Measurements from ENCODE around the gene HBA1. TPM values are rescaled to one million over a fixed set of nuclear protein-coding genes. Genes with fewer than 3 reads are reported as not detected.

Gene HBA1
- total RNA-seq, 1 donor from 2014 or later = not detected

DNA sequence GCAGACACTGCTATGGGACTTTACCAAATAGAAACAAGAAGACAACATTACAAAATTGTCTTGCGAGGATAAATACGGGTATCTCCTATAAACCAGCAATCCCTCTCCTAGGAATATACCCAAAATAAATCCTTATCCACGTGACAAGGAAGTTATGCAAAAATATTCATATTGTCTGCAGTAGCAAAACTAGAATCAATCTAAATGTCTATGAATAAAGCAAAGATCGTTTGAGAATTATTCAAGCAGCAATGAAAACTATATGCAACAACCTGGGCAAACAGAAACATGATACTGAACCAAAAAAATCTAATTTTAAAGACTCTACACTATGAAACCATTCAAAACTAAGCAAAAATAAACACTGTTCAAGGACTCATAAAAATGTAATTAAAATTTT, 43.5 kb downstream of the HBA1 start:
- peaks cover 16% of the 10 kb centered on the region for H3K36me3 ChIP-seq (ENCODE audit: control insufficient read depth, insufficient read depth, low read length)
- FAIRE-seq = no peak

More for the DNA sequence above, 43.5 kb downstream of the HBA1 start:
- no peak for DNase-seq (ENCODE audit: low read depth)
- Histone ChIP-seq H3K27me3 (ENCODE audit: control insufficient read depth, insufficient read depth, low read length) (no peaks in the 10 kb centered on the region), H3K4me3 (ENCODE audit: low read depth, low read length) (no peak overlapping the region)
- TF ChIP-seq, protein P1, sequence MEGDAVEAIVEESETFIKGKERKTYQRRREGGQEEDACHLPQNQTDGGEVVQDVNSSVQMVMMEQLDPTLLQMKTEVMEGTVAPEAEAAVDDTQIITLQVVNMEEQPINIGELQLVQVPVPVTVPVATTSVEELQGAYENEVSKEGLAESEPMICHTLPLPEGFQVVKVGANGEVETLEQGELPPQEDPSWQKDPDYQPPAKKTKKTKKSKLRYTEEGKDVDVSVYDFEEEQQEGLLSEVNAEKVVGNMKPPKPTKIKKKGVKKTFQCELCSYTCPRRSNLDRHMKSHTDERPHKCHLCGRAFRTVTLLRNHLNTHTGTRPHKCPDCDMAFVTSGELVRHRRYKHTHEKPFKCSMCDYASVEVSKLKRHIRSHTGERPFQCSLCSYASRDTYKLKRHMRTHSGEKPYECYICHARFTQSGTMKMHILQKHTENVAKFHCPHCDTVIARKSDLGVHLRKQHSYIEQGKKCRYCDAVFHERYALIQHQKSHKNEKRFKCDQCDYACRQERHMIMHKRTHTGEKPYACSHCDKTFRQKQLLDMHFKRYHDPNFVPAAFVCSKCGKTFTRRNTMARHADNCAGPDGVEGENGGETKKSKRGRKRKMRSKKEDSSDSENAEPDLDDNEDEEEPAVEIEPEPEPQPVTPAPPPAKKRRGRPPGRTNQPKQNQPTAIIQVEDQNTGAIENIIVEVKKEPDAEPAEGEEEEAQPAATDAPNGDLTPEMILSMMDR (IDR thresholded peaks at IDR 0.05; ENCODE audit: insufficient read depth, low read length, severe bottlenecking) = no peak

Other genes with a start within 250 kb of the HBA1 start
- gene POLR3K, start 123.1 kb upstream of the HBA1 start, total RNA-seq = 4.7 and 5.8 TPM in 2 replicates
- gene SNRNP25, start 122.9 kb upstream of the HBA1 start, total RNA-seq = 9.0 and 14.1 TPM in 2 replicates
- 10.3 and 20.6 TPM in 2 replicates for gene RHBDF1, start 104.0 kb upstream of the HBA1 start, total RNA-seq
- 91.1 and 107 TPM in 2 replicates for gene MPG, start 98.5 kb upstream of the HBA1 start, total RNA-seq
- 6.8 TPM in 2 replicates for gene NPRL3, start 38.0 kb upstream of the HBA1 start, total RNA-seq
- not detected in 2 replicates for gene HBZ, start 24.0 kb upstream of the HBA1 start, total RNA-seq
- gene HBM, start 10.7 kb upstream of the HBA1 start, total RNA-seq = not detected in 2 replicates
- gene HBA2, start 3.8 kb upstream of the HBA1 start, total RNA-seq = not detected in 2 replicates
- gene HBQ1, start 3.8 kb downstream of the HBA1 start, total RNA-seq = not detected in 2 replicates
- 28.5 and 29.5 TPM in 2 replicates for gene LUC7L, start 52.8 kb downstream of the HBA1 start, total RNA-seq
- gene FAM234A, start 58.1 kb downstream of the HBA1 start, total RNA-seq = 11.3 and 39.3 TPM in 2 replicates
- gene RGS11, start 99.3 kb downstream of the HBA1 start, total RNA-seq = 0.26 TPM in 1 of 2 replicates, not detected in the other
- gene ARHGDIG, start 103.9 kb downstream of the HBA1 start, total RNA-seq = 0.51 TPM in 1 of 2 replicates, not detected in the other
- under 0.01 TPM in 1 of 2 replicates, not detected in the other for gene PDIA2, start 106.5 kb downstream of the HBA1 start, total RNA-seq
- gene AXIN1, start 176.0 kb downstream of the HBA1 start, total RNA-seq = 49.0 and 49.5 TPM in 2 replicates
- 104 and 113 TPM in 2 replicates for gene MRPL28, start 193.9 kb downstream of the HBA1 start, total RNA-seq
- 44.2 and 46.3 TPM in 2 replicates for gene PGAP6, start 205.3 kb downstream of the HBA1 start, total RNA-seq
- 35.3 and 64.0 TPM in 2 replicates for gene NME4, start 220.5 kb downstream of the HBA1 start, total RNA-seq
- 3.7 and 7.6 TPM in 2 replicates for gene DECR2, start 225.2 kb downstream of the HBA1 start, total RNA-seq
- gene RAB11FIP3, start 249.0 kb downstream of the HBA1 start, total RNA-seq = 9.6 and 10.5 TPM in 2 replicates

Data from bronchial epithelial cell (primary cell).